DMS153 treated with DMSO at 0.1 percent for 48 hours (cell line): ENCODE results near the gene SUCLG2.

Experiments
- DNase-seq: peaks from one replicate; lab custom pipeline; 2025; ENCODE audit not compliant: unreplicated experiment; lab: John Stamatoyannopoulos, UW

Gene SUCLG2

GRCh38 chr3:67654099-67654843, at the start of gene SUCLG2:
SUCLG2 (minus strand) TSS chr3:67654612; CDS start chr3:67654586, 26 bp downstream.
- DNase-seq: peak; percentile 17

GRCh38 chr3:67700596-67700995, 46.2 kb upstream of the SUCLG2 start:
- no peak for DNase-seq

GRCh38 chr3:67699882-67700281, 45.5 kb upstream of the SUCLG2 start:
- no peak for DNase-seq

GRCh38 chr3:67692621-67693020, 38.2 kb upstream of the SUCLG2 start:
- no peak for DNase-seq

- DNase-seq: no peak
Measured at GRCh38 chr3:67691926-67692325, 37.5 kb upstream of the SUCLG2 start.

GRCh38 chr3:67691207-67691606, 36.8 kb upstream of the SUCLG2 start:
- no peak for DNase-seq

GRCh38 chr3:67689806-67690205, 35.4 kb upstream of the SUCLG2 start:
- DNase-seq: no peak

GRCh38 chr3:67688231-67688630, 33.8 kb upstream of the SUCLG2 start:
- no peak for DNase-seq

- DNase-seq: no peak
Measured at GRCh38 chr3:67686069-67686468, 31.7 kb upstream of the SUCLG2 start.

- no peak for DNase-seq
Measured at GRCh38 chr3:67685499-67685898, 31.1 kb upstream of the SUCLG2 start.

- DNase-seq: no peak
Measured at GRCh38 chr3:67684211-67684610, 29.8 kb upstream of the SUCLG2 start.

- DNase-seq: no peak
Measured at GRCh38 chr3:67683522-67683921, 29.1 kb upstream of the SUCLG2 start.

- no peak for DNase-seq
Measured at GRCh38 chr3:67678665-67679064, 24.3 kb upstream of the SUCLG2 start.

GRCh38 chr3:67674055-67674454, 19.6 kb upstream of the SUCLG2 start:
- no peak for DNase-seq

GRCh38 chr3:67662733-67663132, 8.3 kb upstream of the SUCLG2 start:
- no peak for DNase-seq

GRCh38 chr3:67661089-67661488, 6.7 kb upstream of the SUCLG2 start:
- no peak for DNase-seq

- DNase-seq: no peak
Measured at GRCh38 chr3:67657192-67657591, 2.8 kb upstream of the SUCLG2 start.

GRCh38 chr3:67656614-67657013, 2.2 kb upstream of the SUCLG2 start:
- DNase-seq: no peak

GRCh38 chr3:67655364-67656121, 1.1 kb upstream of the SUCLG2 start:
- no peak for DNase-seq

- no peak for DNase-seq
Measured at GRCh38 chr3:67654844-67655177, 399 bp upstream of the SUCLG2 start.

GRCh38 chr3:67653425-67654098, 850 bp downstream of the SUCLG2 start:
- DNase-seq: no peak

GRCh38 chr3:67650084-67650483, 4.3 kb downstream of the SUCLG2 start:
- no peak for DNase-seq
